ENCODE measurements around the gene CNNM2. TPM values are rescaled to one million over a fixed set of nuclear protein-coding genes. Genes with fewer than 3 reads are reported as not detected.
"Not testable (repeated sequence)": the region's sequence is repeated elsewhere in the genome, so short reads cannot be mapped to it uniquely, and the experiment has no call there.

CNNM2 gene
- total RNA-seq, 1 donor, result 9.4 TPM

DNA sequence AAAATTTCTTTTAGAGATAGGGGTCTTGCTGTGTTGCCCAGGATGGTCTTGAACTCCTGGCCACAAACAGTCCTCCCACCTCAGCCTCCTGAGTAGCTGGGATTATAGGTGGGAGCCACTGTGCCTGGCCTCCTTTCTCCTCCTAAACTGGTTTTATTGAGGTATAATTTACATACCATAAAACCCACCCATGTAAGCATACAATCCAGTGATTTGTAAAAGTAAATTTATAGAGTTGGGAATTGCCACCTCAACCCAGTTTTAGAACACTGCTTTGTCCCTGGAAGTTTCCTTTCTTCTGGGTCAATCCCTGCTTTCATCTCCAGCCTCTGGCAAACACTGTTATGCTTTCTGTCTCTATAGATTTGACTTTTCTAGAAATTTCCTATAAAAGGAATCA lies 49.0 kb downstream of the CNNM2 start:
- Histone ChIP-seq H3K4me1 (ENCODE audit: insufficient read depth, low read length) (no peaks in the 10 kb centered on the region), H3K36me3 (ENCODE audit: insufficient read depth, low read length) (no peaks in the 10 kb centered on the region), H4K20me1 (ENCODE audit: insufficient read depth, low read length) (no peaks in the 10 kb centered on the region), H3K79me2 (ENCODE audit: insufficient read depth, low read length) (no peaks in the 10 kb centered on the region), H2AFZ (ENCODE audit: low read length) (no peak overlapping the region), H3K4me3 (ENCODE audit: insufficient read depth, low read length) (no peak overlapping the region), H3K9me3 (ENCODE audit: low read depth, low read length) (no peaks in the 10 kb centered on the region), H3K4me2 (ENCODE audit: insufficient read depth, low read length) (no peak overlapping the region), H3K27ac (ENCODE audit: low read depth, low read length) (no peak overlapping the region), H3K27me3 (ENCODE audit: insufficient read depth, low read length) (no peaks in the 10 kb centered on the region)
- DNase-seq (ENCODE audit: insufficient read length, low spot score, missing footprints), result no peak
- TF ChIP-seq, protein P1, sequence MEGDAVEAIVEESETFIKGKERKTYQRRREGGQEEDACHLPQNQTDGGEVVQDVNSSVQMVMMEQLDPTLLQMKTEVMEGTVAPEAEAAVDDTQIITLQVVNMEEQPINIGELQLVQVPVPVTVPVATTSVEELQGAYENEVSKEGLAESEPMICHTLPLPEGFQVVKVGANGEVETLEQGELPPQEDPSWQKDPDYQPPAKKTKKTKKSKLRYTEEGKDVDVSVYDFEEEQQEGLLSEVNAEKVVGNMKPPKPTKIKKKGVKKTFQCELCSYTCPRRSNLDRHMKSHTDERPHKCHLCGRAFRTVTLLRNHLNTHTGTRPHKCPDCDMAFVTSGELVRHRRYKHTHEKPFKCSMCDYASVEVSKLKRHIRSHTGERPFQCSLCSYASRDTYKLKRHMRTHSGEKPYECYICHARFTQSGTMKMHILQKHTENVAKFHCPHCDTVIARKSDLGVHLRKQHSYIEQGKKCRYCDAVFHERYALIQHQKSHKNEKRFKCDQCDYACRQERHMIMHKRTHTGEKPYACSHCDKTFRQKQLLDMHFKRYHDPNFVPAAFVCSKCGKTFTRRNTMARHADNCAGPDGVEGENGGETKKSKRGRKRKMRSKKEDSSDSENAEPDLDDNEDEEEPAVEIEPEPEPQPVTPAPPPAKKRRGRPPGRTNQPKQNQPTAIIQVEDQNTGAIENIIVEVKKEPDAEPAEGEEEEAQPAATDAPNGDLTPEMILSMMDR (IDR thresholded peaks at IDR 0.05; ENCODE audit: extremely low read depth, low read depth, low read length), result no peak

DNA sequence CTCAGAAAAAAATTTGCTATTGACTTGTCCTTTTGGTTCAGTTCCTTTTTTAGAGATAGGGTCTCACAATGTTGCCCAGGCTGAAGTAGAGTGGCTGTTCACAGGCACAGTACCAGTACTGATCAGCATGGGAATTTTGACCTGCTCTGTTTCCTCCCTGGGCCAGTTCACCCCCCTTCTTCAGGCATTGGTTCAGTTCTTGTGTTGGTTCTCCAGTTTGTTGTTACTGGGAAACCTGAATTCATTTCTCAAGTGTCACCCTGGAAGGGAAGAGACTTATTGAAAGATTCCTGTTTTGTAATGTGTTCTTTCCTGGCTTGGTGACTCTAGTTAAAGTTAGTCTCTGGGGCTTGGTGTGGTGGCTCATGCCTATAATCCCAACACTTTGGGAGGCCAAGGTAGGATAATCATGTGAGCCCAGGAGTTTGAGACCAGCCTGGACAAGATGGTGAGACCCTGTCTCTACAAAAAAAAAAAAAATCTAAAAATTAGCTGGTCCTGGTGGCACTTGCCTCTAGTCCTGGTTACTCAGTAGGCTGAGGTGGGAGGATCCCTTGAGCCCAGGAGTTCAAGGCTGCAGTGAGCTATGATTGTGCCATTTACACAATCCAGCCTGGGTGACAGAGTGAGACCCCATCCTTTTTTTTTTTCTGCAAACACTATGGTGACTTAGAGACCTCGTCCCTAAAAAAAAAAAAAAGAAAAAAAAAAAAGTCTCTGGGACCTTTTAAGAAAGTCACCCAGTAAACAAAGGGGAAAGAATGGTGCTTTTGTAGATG lies 52.7 kb downstream of the CNNM2 start:
- H3K36me3 ChIP-seq (ENCODE audit: insufficient read depth, low read length), result no peaks in the 10 kb centered on the region
- no peak for DNase-seq (ENCODE audit: insufficient read length, low spot score, missing footprints)

DNA sequence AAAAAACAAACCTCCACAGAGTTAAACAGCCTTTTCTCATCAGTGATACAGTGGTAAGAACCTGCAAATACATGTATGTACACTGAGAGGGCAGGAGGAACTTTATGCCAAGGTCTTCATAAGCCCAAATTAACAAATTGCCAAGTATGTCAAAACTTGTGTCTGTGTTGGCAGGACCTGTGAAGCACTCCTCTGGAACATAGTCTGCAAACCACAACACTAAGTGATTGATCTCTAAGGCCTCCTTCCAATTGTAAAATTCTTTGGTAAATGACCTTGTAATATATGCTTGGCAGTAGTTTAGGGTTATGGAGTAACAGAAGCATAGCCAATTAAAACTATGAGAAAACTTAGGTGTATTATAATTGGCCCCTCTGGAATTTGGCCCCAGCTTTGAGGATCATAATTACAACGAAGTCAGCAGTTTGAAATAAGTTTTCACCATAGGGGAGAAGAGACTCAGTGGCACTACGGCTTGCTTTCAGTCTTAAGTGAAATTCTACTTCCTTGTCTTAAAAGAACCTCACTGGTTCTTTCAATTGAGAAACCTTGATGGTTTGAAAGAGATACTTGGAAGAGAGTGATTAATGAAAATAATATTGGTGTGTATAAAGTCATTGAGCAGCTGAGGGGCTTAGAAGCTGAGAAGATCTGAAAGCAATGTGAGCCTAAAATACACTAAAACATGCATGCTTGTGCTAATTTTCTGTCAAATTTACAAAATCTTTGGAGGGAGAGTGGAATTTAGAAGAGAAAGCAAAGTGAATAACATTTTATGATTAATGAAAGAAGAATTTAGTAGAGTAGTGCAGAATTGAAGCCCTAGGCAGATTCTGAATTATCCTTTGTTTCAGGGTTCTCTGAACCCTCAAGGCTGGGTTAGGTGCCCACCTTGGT lies 57.6 kb downstream of the CNNM2 start:
- Histone ChIP-seq H2AFZ (ENCODE audit: low read length) (no peak overlapping the region), H3K27me3 (ENCODE audit: insufficient read depth, low read length) (no peaks in the 10 kb centered on the region), H3K9me3 (ENCODE audit: low read depth, low read length) (no peaks in the 10 kb centered on the region), H3K4me3 (ENCODE audit: insufficient read depth, low read length) (no peak overlapping the region), H3K4me1 (ENCODE audit: insufficient read depth, low read length) (peaks cover 7% of the 10 kb centered on the region), H3K27ac (ENCODE audit: low read depth, low read length) (no peak overlapping the region), H3K4me2 (ENCODE audit: insufficient read depth, low read length) (peak overlapping the region; percentile 21), H3K36me3 (ENCODE audit: insufficient read depth, low read length) (no peaks in the 10 kb centered on the region), H3K79me2 (ENCODE audit: insufficient read depth, low read length) (no peaks in the 10 kb centered on the region), H4K20me1 (ENCODE audit: insufficient read depth, low read length) (no peaks in the 10 kb centered on the region)
- DNase-seq (ENCODE audit: insufficient read length, low spot score, missing footprints), result no peak
- TF ChIP-seq, protein P1 (IDR thresholded peaks at IDR 0.05; ENCODE audit: extremely low read depth, low read depth, low read length), result no peak

More for the DNA sequence above, 52.7 kb downstream of the CNNM2 start:
- Histone ChIP-seq H3K27ac (ENCODE audit: low read depth, low read length) (no peak overlapping the region), H2AFZ (ENCODE audit: low read length) (no peak overlapping the region), H3K4me1 (ENCODE audit: insufficient read depth, low read length) (peaks cover 2% of the 10 kb centered on the region), H3K27me3 (ENCODE audit: insufficient read depth, low read length) (no peaks in the 10 kb centered on the region), H3K79me2 (ENCODE audit: insufficient read depth, low read length) (no peaks in the 10 kb centered on the region), H3K9me3 (ENCODE audit: low read depth, low read length) (no peaks in the 10 kb centered on the region), H4K20me1 (ENCODE audit: insufficient read depth, low read length) (no peaks in the 10 kb centered on the region), H3K4me3 (ENCODE audit: insufficient read depth, low read length) (no peak overlapping the region), H3K4me2 (ENCODE audit: insufficient read depth, low read length) (no peak overlapping the region)
- TF ChIP-seq, protein P1 (IDR thresholded peaks at IDR 0.05; ENCODE audit: extremely low read depth, low read depth, low read length), result no peak

DNA sequence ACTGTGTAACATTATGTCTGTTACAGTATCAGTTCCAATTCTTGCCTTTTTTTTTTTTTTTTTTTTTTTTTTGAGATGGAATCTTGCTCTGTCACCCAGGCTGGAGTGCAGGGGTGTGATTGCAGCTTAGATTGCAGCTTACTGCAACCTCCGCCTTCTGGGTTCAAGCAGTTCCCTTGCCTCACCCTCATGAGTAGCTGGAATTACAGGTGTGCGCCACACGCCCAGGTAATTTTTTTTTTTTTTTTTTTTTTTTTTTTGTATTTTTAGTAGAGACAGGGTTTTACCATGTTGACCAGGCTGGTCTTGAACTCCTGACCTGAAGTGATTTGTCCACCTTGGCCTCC lies 58.3 kb downstream of the CNNM2 start:
- H3K36me3 ChIP-seq (ENCODE audit: insufficient read depth, low read length); H2AFZ ChIP-seq (ENCODE audit: low read length); H3K4me2 ChIP-seq (ENCODE audit: insufficient read depth, low read length); H4K20me1 ChIP-seq (ENCODE audit: insufficient read depth, low read length); H3K9me3 ChIP-seq (ENCODE audit: low read depth, low read length); H3K27me3 ChIP-seq (ENCODE audit: insufficient read depth, low read length); H3K27ac ChIP-seq (ENCODE audit: low read depth, low read length); DNase-seq (ENCODE audit: insufficient read length, low spot score, missing footprints); H3K4me1 ChIP-seq (ENCODE audit: insufficient read depth, low read length); H3K79me2 ChIP-seq (ENCODE audit: insufficient read depth, low read length); H3K4me3 ChIP-seq (ENCODE audit: insufficient read depth, low read length): not testable (repeated sequence)

Data from osteoblast (primary cell).